HepG2 (cell line): ENCODE results near the gene ZNF653.

Experiments used
- NRL ChIP-seq: sonication (generic); formaldehyde crosslinking; IDR thresholded peaks from 2 replicates; pipeline ENCODE4 v1.5.0; 2020; ENCODE audit warnings: missing genetic modification reagents, mild to moderate bottlenecking, moderate library complexity, borderline replicate concordance
- POLR2A ChIP-seq, 2 experiments: IDR thresholded peaks; 2 replicates each; pipeline ENCODE4 v1.6.1; 2011; ENCODE audit warnings: low read depth in 2 of 2, low read length in 2 of 2, mild to moderate bottlenecking in 1 of 2, moderate library complexity in 1 of 2; ENCODE audit not compliant: insufficient read depth in 1 of 2
- POLR2AphosphoS5 ChIP-seq: IDR thresholded peaks from 2 replicates; pipeline ENCODE4 v1.6.1; 2012; ENCODE audit warnings: low read depth, low read length
- RAD21 ChIP-seq: fragments of 450-650 bp; formaldehyde crosslinking; IDR thresholded peaks from 2 replicates; pipeline ENCODE4 v1.5.0; 2020; ENCODE audit warnings: mild to moderate bottlenecking
- TAF1 ChIP-seq: sonication (generic); formaldehyde crosslinking; IDR thresholded peaks from 2 replicates; pipeline ENCODE4 v1.4.0; 2020; ENCODE audit warnings: missing genetic modification reagents
- ZNF510 ChIP-seq: sonication (generic); formaldehyde crosslinking; IDR thresholded peaks from 2 replicates; pipeline ENCODE4 v1.4.0; 2020; ENCODE audit warnings: low read depth, mild to moderate bottlenecking, missing genetic modification reagents
- ZNF891 ChIP-seq: sonication (generic); formaldehyde crosslinking; IDR thresholded peaks from 2 replicates; pipeline ENCODE4 v1.5.0; 2020; ENCODE audit warnings: mild to moderate bottlenecking, missing genetic modification reagents
- TF ChIP-seq, protein P1 (sequence below): sonication (generic); formaldehyde crosslinking; IDR thresholded peaks from 2 replicates; pipeline ENCODE4 v1.5.0; 2020; ENCODE audit warnings: mild to moderate bottlenecking, missing genetic modification reagents, moderate library complexity
- TF ChIP-seq, protein P2 (sequence below): sonication (generic); formaldehyde crosslinking; IDR thresholded peaks from 2 replicates; pipeline ENCODE4 v1.8.0; 2022; ENCODE audit warnings: missing genetic modification reagents, mild to moderate bottlenecking, moderate library complexity, borderline replicate concordance
- TF ChIP-seq, protein P3 (sequence below): sonication (generic); formaldehyde crosslinking; IDR thresholded peaks from 2 replicates; pipeline ENCODE4 v1.4.0; 2020; ENCODE audit warnings: missing genetic modification reagents
- TF ChIP-seq, protein P4 (sequence below): sonication (generic); formaldehyde crosslinking; IDR thresholded peaks from 2 replicates; pipeline ENCODE4 v1.5.1; 2020; ENCODE audit warnings: mild to moderate bottlenecking, moderate library complexity, missing genetic modification reagents
- TF ChIP-seq, protein P5 (sequence below), 2 experiments: fragments of 450-650 bp in 1 of 2; sonication (generic) in 1 of 2; formaldehyde crosslinking; IDR thresholded peaks; 2 replicates each; pipeline versions ENCODE4 v1.5.0 to v1.8.0; 2020 to 2022; ENCODE audit warnings: mild to moderate bottlenecking in 1 of 2, missing genetic modification reagents in 1 of 2
- TF ChIP-seq, protein P6 (sequence below), 2 experiments: sonication (generic) in 1 of 2; formaldehyde crosslinking in 1 of 2; IDR thresholded peaks; 2 replicates each; pipeline versions ENCODE4 v1.5.1 to v1.6.1; 2011 to 2020; ENCODE audit warnings: borderline replicate concordance in 1 of 2, low read depth in 1 of 2, low read length in 1 of 2, mild to moderate bottlenecking in 1 of 2, missing genetic modification reagents in 1 of 2, moderate library complexity in 1 of 2
- TF ChIP-seq, protein P7 (sequence below): sonication (generic); formaldehyde crosslinking; IDR thresholded peaks from 2 replicates; pipeline ENCODE4 v1.4.0; 2020; ENCODE audit warnings: missing genetic modification reagents

DNA sequence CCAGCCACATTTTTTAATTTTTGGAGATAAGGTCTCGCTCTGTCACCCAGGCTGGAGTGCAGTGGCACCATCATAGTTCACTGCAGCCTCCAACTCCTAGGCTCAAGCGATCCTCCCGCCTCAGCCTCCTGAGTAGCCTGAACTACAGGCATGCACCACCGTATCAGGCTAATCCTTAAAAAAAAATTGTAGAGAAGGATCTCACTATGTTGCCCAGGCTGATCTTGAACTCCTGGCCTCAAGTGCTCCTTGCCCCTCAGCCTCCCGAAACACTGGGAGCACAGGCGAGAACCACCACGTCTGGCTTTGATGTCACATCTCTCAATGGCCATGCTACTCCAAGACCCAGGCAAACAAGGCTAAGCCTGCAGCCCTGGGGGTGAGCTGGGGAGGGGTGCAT is 49.0 kb downstream of the ZNF653 start:
- TF ChIP-seq TAF1 (CRISPR knock-in tag) (no peak), ZNF891 (CRISPR knock-in tag) (no peak), POLR2A (IDR thresholded peaks at IDR 0.05; ENCODE audit: insufficient read depth in 1 of 2, low read depth in 2 of 2, low read length in 2 of 2) (no peak), RAD21 (CRISPR knock-in tag) (no peak), POLR2AphosphoS5 (no peak), NRL (CRISPR knock-in tag) (no peak), ZNF510 (CRISPR knock-in tag) (no peak)
- TF ChIP-seq, protein P1, sequence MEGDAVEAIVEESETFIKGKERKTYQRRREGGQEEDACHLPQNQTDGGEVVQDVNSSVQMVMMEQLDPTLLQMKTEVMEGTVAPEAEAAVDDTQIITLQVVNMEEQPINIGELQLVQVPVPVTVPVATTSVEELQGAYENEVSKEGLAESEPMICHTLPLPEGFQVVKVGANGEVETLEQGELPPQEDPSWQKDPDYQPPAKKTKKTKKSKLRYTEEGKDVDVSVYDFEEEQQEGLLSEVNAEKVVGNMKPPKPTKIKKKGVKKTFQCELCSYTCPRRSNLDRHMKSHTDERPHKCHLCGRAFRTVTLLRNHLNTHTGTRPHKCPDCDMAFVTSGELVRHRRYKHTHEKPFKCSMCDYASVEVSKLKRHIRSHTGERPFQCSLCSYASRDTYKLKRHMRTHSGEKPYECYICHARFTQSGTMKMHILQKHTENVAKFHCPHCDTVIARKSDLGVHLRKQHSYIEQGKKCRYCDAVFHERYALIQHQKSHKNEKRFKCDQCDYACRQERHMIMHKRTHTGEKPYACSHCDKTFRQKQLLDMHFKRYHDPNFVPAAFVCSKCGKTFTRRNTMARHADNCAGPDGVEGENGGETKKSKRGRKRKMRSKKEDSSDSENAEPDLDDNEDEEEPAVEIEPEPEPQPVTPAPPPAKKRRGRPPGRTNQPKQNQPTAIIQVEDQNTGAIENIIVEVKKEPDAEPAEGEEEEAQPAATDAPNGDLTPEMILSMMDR (CRISPR knock-in tag): no peak
- TF ChIP-seq, protein P2, sequence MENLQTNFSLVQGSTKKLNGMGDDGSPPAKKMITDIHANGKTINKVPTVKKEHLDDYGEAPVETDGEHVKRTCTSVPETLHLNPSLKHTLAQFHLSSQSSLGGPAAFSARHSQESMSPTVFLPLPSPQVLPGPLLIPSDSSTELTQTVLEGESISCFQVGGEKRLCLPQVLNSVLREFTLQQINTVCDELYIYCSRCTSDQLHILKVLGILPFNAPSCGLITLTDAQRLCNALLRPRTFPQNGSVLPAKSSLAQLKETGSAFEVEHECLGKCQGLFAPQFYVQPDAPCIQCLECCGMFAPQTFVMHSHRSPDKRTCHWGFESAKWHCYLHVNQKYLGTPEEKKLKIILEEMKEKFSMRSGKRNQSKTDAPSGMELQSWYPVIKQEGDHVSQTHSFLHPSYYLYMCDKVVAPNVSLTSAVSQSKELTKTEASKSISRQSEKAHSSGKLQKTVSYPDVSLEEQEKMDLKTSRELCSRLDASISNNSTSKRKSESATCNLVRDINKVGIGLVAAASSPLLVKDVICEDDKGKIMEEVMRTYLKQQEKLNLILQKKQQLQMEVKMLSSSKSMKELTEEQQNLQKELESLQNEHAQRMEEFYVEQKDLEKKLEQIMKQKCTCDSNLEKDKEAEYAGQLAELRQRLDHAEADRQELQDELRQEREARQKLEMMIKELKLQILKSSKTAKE (CRISPR knock-in tag): no peak
- TF ChIP-seq, protein P3, sequence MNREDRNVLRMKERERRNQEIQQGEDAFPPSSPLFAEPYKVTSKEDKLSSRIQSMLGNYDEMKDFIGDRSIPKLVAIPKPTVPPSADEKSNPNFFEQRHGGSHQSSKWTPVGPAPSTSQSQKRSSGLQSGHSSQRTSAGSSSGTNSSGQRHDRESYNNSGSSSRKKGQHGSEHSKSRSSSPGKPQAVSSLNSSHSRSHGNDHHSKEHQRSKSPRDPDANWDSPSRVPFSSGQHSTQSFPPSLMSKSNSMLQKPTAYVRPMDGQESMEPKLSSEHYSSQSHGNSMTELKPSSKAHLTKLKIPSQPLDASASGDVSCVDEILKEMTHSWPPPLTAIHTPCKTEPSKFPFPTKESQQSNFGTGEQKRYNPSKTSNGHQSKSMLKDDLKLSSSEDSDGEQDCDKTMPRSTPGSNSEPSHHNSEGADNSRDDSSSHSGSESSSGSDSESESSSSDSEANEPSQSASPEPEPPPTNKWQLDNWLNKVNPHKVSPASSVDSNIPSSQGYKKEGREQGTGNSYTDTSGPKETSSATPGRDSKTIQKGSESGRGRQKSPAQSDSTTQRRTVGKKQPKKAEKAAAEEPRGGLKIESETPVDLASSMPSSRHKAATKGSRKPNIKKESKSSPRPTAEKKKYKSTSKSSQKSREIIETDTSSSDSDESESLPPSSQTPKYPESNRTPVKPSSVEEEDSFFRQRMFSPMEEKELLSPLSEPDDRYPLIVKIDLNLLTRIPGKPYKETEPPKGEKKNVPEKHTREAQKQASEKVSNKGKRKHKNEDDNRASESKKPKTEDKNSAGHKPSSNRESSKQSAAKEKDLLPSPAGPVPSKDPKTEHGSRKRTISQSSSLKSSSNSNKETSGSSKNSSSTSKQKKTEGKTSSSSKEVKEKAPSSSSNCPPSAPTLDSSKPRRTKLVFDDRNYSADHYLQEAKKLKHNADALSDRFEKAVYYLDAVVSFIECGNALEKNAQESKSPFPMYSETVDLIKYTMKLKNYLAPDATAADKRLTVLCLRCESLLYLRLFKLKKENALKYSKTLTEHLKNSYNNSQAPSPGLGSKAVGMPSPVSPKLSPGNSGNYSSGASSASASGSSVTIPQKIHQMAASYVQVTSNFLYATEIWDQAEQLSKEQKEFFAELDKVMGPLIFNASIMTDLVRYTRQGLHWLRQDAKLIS (CRISPR knock-in tag): no peak
- TF ChIP-seq, protein P4, sequence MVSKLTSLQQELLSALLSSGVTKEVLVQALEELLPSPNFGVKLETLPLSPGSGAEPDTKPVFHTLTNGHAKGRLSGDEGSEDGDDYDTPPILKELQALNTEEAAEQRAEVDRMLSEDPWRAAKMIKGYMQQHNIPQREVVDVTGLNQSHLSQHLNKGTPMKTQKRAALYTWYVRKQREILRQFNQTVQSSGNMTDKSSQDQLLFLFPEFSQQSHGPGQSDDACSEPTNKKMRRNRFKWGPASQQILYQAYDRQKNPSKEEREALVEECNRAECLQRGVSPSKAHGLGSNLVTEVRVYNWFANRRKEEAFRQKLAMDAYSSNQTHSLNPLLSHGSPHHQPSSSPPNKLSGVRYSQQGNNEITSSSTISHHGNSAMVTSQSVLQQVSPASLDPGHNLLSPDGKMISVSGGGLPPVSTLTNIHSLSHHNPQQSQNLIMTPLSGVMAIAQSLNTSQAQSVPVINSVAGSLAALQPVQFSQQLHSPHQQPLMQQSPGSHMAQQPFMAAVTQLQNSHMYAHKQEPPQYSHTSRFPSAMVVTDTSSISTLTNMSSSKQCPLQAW (CRISPR knock-in tag): no peak
- TF ChIP-seq, protein P5, sequence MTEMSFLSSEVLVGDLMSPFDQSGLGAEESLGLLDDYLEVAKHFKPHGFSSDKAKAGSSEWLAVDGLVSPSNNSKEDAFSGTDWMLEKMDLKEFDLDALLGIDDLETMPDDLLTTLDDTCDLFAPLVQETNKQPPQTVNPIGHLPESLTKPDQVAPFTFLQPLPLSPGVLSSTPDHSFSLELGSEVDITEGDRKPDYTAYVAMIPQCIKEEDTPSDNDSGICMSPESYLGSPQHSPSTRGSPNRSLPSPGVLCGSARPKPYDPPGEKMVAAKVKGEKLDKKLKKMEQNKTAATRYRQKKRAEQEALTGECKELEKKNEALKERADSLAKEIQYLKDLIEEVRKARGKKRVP (CRISPR knock-in tag; IDR thresholded peaks at IDR 0.05): no peak
- TF ChIP-seq, protein P6, sequence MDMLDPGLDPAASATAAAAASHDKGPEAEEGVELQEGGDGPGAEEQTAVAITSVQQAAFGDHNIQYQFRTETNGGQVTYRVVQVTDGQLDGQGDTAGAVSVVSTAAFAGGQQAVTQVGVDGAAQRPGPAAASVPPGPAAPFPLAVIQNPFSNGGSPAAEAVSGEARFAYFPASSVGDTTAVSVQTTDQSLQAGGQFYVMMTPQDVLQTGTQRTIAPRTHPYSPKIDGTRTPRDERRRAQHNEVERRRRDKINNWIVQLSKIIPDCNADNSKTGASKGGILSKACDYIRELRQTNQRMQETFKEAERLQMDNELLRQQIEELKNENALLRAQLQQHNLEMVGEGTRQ (IDR thresholded peaks at IDR 0.05; ENCODE audit: low read depth, low read length): no peak
- TF ChIP-seq, protein P6 (CRISPR knock-in tag; IDR thresholded peaks at IDR 0.05; ENCODE audit: borderline replicate concordance): no peak
- TF ChIP-seq, protein P7, sequence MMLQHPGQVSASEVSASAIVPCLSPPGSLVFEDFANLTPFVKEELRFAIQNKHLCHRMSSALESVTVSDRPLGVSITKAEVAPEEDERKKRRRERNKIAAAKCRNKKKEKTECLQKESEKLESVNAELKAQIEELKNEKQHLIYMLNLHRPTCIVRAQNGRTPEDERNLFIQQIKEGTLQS (CRISPR knock-in tag): no peak
